HG02870 (cell line): ENCODE data around the gene SAFB2.

Experiments used
- ATAC-seq: cut with Tn5 transposase; IDR thresholded peaks from one replicate; pipeline ENCODE4 v1.9.1; 2021; ENCODE audit warnings: mild to moderate bottlenecking, moderate library complexity; ENCODE audit not compliant: unreplicated experiment

The SAFB2 gene

DNA sequence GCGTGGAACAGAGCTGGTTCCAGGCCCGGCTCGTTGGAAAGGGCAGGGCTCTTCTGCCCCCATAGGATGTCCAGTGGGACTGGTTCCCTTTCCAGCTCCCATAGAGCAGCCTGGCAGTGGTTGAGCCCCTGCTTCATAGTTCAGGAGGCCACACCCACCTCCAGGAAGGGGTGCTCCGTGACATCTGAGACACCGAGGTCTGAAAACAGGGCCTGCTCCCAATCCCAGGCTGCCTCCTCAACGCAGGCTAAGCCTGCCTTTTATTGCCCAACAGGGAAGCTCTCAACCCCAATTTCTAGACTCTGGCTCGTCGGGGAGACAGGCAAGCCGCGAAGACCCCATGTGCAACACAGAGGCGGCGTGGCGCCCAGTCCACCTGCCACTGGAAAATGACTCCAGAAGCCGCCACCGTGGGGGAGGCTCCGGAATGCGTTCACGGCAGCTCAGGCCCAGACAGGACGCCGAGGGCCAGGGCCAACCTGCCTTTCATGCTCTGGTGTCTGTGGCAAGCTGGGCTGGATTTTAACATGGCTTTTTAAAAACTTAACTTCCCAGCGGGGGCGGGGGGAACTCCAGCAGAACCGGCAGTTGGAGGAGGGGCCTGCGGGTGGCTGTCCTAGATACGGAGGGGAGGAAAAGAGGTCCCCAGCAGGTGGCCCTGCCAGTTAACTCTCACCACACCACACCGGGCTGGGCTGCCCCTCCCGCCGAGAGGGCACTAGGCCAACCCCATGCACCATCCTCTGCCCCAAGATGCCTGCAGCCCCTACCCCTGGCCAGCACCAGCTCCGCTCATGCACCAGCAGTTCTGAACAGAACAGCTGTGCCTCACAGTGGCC is 36.9 kb downstream of the SAFB2 start:
- no peak for ATAC-seq

DNA sequence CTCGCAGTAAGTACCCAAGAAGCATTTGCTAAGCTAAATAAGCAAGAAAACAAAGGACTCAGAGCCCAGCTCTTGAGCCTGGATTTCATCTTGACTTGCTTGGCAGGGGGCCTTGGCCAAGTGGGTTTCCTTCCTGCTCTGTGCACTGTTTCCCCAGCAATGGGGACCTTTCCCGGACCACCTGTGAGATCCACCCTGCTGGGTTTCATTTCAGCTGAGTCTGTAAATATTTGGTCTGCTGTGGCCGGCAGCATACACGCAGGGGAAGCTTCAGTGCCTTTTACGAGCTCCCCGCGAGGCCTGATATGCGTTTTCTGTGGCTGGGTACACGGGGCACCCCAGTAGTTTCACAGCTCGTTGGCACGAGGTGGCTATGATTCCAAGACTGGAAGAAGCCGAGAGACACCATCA is 42.4 kb downstream of the SAFB2 start:
- ATAC-seq = no peak

DNA sequence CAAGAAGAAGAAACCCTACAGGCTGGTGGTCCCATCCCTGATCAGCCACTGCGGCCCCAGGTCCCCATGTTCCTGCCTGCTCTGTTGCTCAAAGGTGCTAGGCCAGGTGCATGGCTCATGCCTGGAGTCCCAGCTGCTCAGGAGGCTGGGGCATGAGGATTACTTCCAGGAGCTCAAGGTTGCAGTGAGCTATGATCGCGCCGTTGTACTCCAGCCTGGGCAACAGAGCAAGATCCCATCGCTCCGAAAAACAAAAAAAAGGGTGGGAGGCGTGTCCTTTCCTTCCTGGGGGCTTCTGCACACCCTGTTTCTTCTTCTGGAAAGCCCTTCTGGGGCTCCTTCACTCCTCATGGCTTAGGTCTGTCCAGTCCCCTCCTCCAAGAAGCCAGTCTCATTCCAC is 42.9 kb downstream of the SAFB2 start:
- ATAC-seq = no peak

DNA sequence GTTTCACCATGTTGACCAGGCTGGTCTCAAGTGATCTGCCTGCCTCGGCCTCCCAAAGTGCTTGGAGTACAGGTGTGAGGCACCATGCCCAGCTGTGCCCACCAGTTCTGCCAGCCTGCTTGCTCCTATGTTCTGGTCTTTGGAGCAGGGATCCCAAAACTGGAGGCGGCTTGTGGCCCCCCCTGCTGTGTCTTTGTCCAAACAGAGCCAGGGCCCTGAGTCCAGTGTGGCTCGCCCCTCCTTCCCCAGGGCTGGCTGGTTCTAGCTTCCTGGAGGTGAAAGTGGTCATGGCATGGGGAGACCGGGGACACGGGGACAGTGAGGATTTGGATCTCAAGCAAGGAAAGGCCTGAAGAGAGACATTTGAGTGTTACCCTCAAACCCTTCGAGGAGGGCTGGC is 43.3 kb downstream of the SAFB2 start:
- ATAC-seq = no peak

DNA sequence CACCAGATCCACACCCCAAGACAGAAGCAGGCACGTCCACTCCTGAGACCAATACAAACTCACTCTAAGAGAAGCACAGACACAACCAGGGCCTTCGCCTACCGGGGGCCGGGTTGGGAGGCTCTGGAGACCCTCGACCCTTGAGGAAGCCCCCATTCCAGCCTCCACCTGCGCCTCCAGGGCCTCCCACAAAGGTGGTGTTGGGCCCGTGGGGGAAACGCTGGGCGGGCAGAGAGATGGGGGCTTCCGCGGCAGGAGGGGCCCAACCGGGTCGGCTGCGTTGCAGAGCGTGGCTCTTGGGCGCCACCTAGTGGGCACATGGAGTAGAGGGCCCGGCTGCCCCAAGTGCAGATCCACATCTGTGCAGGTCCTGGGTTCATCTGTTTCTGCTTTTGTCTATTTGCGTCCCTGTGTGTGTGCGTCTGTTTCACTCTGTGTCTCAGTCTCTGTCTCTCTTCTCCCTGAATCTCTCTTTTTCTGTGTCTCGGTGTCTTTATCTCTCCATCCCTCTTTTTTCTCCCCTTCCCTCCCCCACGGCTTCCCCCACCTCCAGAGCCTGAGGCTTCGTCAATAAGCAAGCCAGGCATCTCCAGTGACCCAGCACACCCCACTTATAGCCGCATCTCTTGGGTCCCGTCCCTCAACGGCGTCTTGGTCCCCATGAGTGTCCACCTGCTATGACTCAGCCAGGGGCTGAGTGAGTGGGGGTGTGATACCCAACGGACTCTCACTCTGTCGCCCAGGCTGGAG is 44.3 kb downstream of the SAFB2 start:
- ATAC-seq = no peak

DNA sequence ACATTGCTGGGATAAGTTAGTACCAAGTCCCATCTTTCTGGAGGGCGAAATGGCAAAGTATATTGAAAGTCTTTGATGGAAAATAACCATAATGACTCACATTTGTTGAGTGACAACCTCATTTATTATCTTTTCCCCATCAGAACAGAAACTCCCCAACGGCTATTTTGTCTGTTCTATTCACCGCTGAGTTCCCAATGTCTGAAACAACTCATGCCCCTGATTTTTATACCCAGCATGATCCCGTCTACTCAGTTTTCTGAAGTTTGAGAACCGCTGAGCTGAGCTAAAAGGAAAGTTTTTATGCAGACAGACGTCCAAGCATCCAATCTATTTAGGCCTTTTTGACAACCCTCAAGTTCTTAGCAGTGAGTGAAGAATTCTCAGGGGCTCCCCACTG is 47.0 kb downstream of the SAFB2 start:
- ATAC-seq = no peak

DNA sequence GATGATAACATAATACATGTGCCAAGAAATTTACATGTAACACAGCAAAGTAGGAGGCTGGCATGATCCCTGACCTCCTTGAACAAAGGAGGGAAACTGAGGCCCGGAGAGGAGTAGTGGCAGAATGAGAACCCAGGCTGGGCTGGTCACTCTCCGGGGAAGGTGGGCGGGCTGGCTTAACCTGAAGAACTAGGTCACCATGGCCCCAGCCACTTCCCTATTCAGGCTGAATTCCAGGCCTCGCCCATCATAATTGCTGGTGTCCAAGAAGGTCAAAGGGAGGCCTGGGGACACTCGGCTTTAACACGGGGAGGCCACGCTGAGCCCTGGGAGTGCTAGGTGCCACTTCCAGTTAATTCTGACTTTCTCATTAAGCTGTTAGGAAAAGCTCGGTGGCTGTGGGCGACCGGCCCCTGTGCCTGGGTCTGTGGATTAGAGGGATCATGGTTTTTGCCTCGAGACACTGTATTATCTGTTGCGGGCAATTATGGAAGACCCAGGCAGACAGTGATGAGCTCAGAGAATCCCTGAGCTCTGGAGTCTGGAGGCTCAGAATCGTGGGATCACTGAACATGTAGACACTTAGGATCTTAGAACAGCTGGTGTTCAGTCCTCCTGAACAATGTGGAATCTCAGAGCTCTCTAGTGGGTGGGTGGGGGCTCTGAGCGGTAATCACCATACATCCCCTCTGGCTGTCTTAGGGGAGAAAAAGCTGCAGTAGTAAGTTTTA is 49.9 kb downstream of the SAFB2 start:
- no peak for ATAC-seq

DNA sequence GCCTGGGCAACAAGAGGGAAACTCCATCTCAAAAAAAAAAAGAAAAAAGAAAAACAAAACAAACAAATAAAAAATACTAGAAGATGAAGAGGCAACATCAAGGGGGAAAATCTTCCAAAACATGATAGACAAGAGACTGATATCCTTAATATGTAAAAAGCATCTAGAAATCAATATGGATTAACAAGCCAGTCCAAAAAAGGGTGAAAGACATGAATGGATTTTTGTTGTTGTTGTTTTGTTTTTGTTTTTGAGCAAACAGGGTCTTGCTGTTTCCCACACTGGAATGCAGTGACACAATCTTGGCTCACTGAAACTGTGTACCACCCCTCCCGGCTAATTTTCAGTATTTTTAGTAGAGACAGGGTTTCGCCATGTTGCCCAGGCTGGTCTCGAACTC is 50.8 kb downstream of the SAFB2 start:
- no peak for ATAC-seq

DNA sequence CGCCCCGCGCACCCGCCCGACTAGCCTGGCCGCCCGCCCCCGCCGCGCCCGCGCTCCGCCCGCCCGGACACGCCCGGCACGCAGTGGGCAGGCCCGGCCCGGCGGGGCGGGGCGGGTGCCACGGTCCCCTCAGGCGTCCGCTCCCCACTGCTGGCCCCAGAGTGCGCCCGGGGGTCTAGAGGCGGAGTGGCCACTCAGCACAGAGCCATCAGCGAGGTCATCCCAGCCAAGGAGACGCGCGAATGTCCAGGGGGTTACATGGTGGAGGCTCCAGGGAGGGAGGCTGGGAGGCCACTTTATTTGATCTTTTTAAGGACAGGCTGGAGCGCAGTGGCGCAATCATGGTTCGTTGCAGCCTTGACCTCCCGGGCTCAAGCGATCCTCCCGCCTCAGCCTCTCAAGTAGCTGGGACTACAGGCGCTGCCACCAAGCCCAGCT is 54.6 kb downstream of the SAFB2 start:
- ATAC-seq = no peak

DNA sequence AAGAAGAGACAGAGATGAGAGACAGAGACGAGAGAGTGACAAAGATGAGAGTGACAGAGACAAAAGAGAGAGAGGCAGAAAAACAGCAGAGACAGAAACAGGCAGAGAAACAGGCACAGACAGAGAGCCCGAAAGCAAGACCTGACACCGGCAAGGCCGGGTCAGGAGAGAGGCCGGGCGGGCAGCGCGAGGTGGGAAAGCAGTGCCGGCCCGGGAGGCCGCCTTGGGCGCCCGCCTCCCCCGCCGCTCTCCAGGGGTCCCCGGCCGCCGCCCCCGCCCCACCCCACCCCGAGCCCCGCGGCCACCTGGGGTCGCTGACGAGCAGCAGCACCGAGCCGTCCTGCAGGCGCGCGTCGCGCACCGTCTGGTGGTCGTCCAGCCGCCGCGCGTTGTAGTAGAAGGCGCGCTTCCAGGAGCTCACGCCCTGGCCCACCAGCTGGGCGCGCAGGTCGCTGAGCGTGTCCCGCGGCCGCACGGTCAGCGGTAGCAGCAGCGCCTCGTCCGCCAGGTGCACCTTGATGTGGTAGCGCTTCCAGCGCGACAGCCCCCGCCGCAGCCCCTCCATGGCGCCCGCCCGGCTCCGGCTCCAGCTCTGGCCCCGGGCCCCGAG is 55.1 kb downstream of the SAFB2 start, which contains the start of gene TINCR:
TSS of gene TINCR (minus strand) at position 594 of the 610 bp plus-strand sequence.
- no peak for ATAC-seq

DNA sequence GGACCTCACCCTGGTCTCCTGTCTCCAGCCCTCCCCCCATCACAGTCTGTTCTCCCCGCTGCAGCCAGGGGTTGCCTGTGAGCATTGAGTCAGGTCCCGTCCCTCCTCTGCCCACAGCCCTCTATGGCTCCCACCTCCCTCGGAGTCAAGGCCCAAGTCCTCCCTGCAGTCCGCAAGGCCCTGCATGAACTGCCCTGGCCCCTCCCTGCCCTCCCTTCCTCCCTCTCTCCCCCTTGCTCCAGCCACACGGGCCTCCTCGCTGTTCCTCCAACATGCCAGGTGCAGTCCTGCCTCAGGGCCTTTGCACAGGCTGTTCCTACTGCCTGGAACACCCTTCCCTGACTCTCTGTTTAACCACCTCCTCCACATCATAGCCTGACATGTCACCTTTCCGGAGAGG is 57.6 kb downstream of the SAFB2 start:
- ATAC-seq = no peak

DNA sequence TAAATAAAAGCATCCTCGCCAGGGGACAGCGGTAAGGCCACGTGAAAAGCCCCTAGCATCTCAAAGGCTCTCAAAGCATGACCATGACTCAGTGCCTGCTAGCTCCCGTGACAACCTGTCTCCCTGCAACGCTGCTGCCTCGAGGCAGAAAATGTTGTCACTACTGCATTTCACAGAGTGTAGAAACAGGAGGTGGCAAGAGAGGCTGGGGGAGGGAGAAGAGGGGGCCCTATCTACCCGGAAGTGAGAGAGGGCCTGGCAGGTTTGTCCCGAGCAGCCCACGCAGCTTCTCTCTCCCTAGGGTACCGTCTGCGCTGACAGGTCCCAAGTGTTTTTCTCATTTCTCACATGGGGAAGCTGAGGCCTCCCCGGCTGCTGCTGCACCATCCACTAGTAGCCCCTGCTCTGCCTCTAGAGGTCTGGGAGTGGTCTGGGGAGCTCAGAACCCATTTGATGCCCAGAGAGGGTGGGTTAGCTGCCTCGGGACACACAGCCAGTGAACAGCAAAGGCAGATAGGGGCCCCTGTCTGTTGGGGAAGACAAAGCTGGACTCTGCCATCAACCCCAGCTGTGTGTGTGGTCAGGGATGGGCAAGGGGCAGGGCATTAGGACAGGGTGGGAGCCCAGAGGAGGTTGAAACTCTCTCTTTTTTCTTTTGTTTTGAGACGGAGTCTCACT is 58.5 kb downstream of the SAFB2 start:
- no peak for ATAC-seq

DNA sequence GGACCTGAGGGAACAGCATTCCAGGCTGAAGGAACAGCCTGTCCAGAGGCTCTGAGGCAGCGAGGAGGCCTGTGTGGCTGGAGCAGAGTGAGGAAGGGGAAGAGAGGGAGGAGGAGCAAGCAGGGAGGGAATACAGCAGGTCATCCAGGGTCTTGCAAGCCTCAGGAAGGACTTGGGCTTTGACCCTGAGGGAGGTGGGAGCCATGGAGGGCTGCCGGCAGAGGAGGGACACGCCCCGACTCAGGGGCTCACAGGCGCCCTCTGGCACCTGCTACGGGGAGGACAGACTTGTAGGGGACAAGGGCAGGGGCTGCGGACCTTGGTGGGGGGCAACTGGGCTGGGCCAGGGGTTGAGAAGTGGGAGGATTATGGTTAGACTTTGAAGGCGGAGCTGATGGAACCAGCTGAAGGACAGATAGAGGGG is 59.6 kb downstream of the SAFB2 start:
- no peak for ATAC-seq

DNA sequence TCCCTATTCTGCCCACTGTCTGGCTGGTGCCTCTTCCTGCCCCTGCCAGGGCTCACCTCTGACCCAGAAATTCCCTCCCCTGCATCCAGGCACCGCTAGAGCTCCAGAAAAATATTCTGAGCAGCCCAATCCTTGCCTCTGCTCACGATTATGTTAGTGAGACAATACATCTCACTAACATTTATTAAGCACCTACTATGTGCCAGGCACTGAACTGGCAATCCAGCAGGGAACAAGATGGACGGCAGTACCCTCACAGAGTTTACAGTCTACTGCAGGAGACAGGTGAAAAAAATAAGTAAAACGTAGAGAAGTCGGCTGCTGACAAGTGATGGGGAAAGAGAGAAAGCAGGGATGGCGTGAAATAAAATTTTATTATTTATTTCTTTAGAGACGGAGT is 60.3 kb downstream of the SAFB2 start:
- ATAC-seq = no peak

DNA sequence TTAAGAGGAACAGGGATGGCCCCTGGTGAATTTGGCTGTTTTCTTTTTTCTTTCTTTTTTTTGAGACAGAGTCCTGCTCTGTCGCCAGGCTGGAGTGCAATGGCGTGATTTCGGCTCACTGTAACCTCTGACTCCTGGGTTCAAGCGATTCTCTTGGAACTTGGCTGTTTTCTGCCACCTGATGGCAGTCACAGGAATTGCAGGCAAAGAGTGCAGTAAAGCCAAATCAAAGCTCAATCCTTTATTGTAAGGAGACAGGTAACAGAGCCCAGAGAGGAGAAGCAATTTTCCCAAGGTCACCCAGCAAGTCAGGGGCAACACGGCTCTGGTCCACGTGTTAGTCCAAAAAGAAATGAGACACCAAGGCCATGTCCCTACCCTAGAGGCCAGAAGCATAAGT is 61.0 kb downstream of the SAFB2 start:
- no peak for ATAC-seq

DNA sequence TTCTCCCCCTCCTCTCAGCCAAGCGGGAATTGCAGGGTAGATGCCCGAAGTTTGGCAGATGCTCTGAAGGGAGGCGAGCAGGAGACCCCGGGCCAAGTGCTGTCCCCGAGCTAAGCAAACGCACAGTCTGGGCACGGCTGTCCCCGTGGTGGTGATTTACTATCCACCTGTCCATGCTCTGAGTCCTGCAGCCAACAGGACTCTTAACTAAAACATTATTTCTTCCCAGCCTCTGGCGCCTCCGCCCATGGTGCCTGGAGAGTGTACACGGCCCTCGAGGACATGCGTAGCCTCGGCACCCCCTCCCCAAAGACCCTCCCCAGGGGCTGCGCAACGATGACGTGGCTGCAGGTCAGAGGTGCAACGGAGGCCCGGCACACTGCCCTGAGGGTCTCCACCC is 62.4 kb downstream of the SAFB2 start:
- ATAC-seq = no peak

DNA sequence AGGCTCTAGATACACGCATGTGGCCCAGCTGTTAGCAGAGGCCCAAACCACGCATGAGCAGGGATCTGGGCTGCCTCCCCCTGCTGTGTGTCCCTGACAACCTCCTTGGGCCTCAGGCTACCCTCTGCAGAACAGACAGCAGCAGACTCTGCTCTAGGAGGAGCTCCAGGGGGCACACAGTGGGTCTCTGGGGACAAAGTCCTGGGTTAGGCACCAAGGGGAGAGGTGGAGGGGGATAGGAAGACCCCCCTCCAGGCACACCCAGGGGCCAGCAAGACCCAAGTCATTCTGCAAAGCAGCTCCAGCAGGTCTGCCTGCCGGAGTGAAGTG is 62.8 kb downstream of the SAFB2 start:
- ATAC-seq = no peak

DNA sequence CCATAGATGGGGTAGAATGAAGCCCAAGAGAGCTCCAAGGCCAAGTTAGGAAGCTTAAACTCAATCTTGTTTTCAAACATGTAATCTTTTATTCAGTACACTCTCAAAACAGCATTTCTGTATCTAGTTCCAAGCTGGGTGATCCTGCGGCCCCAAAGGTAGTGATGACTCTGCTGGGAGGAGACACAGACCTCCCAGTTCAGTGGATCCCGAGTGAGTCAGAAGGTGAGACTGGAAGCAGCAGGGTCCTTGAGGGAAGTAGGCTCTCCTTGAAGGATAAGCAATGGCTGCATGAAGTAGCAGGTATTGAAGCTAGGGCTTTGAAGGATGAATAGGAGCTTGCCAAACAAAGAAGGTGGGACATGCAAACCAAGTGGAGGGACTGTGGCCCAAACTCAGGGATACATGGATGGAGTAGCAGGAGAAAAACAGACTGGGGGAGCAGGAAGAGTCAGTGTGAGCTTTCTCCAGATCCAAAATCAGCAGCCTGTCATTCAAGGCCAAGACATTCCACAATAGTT is 64.4 kb downstream of the SAFB2 start:
- no peak for ATAC-seq

DNA sequence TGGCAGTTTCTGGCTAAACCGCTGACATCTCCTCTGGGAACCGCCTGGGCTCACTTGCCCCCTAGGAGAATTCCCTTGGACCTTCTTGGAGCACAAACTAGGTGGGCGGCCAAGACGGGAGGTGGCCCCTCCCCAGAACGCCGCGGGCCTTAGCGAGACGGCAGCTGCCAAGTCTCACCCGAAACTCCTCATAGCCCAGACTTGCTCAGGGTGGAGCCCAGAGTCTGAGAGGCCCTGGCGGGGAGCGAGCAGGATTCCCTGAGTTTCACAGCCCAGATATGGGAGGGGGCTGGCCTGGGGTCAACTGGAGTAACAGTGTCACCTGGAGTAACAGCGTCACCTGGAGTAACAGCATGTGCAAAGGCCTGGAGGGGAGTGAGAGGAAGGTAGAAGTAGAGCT is 64.9 kb downstream of the SAFB2 start:
- ATAC-seq = no peak

DNA sequence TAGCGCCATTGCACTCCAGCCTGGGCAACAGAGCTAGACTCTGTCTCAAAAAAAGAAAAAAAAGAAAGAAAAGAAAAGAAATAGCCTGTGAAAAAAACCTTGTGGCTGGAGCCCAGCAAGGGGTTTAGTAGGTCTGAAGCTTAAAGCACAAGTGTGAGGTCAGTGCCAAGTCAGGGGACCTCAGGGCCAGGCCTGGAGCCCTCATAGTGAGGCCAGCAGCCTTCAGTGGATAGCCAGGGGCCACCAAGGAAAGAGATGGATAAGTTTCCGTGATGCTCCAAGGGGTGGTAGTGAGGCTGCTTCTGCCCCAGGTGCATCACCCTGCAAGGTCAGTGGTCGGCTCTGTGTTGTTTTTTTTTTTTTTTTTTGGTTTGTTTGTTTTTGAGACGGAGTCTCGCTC is 67.7 kb downstream of the SAFB2 start:
- ATAC-seq = no peak
